ENCODE results near the gene LTBP1. TPM values are rescaled to one million over a fixed set of nuclear protein-coding genes. Genes with fewer than 3 reads are reported as not detected.

Gene LTBP1
- total and polyA plus RNA-seq, 10 of the 15 experiments (the other 5 are each of a cell fraction or from before 2014, with no cell fraction given), result 0.01 to 0.28 (median 0.12) TPM; not detected in 2

- TF ChIP-seq TAF1 (IDR thresholded peaks at IDR 0.05; ENCODE audit: borderline replicate concordance, low read depth, low read length), result no peak
- TF ChIP-seq, protein P1, sequence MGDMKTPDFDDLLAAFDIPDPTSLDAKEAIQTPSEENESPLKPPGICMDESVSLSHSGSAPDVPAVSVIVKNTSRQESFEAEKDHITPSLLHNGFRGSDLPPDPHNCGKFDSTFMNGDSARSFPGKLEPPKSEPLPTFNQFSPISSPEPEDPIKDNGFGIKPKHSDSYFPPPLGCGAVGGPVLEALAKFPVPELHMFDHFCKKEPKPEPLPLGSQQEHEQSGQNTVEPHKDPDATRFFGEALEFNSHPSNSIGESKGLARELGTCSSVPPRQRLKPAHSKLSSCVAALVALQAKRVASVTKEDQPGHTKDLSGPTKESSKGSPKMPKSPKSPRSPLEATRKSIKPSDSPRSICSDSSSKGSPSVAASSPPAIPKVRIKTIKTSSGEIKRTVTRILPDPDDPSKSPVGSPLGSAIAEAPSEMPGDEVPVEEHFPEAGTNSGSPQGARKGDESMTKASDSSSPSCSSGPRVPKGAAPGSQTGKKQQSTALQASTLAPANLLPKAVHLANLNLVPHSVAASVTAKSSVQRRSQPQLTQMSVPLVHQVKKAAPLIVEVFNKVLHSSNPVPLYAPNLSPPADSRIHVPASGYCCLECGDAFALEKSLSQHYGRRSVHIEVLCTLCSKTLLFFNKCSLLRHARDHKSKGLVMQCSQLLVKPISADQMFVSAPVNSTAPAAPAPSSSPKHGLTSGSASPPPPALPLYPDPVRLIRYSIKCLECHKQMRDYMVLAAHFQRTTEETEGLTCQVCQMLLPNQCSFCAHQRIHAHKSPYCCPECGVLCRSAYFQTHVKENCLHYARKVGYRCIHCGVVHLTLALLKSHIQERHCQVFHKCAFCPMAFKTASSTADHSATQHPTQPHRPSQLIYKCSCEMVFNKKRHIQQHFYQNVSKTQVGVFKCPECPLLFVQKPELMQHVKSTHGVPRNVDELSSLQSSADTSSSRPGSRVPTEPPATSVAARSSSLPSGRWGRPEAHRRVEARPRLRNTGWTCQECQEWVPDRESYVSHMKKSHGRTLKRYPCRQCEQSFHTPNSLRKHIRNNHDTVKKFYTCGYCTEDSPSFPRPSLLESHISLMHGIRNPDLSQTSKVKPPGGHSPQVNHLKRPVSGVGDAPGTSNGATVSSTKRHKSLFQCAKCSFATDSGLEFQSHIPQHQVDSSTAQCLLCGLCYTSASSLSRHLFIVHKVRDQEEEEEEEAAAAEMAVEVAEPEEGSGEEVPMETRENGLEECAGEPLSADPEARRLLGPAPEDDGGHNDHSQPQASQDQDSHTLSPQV (IDR thresholded peaks at IDR 0.05), result no peak
Observed at GRCh38 chr2:33022989-33023727, 76.4 kb downstream of the LTBP1 start (continued).

- BruUV-seq (replicated peaks), result no TSS peak
- ChIA-PET SMC1A (ENCODE audit: uncharacterized antibody, unreplicated experiment) (interaction anchor here (1.0 kb wide), 1 partner anchor 9 kb away, joined by 3 read pairs; no protein-coding TSS in a partner anchor), POLR2A (no interaction called here), CTCF (no interaction called here), RAD21 (ENCODE audit: unreplicated experiment) (no interaction called here)
- Histone ChIP-seq H3K79me2 (ENCODE audit: control insufficient read depth, insufficient read depth, low read length) (no peaks in the 10 kb centered on the region), H3K36me3 (ENCODE audit: control insufficient read depth in 2 of 2, insufficient read depth in 2 of 2, low read length in 1 of 2) (no peaks in the 10 kb centered on the region), H3K4me3 (no peak overlapping the region), H4K20me1 (ENCODE audit: control insufficient read depth, insufficient read depth) (no peaks in the 10 kb centered on the region), H3K27ac (ENCODE audit: control insufficient read depth, insufficient read depth) (no peak overlapping the region), H3K27me3 (replicated peaks in 1 of 2; ENCODE audit: control insufficient read depth in 2 of 2, insufficient read depth in 2 of 2, low read length in 1 of 2) (peaks cover 0 to 4% of the 10 kb centered on the region in 2 experiments; a peak in 2 of 4 replicates), H3K9ac (ENCODE audit: control insufficient read depth, insufficient read depth, low read length) (no peak overlapping the region), H3K4me2 (ENCODE audit: control insufficient read depth, insufficient read depth) (no peak overlapping the region), H2AFZ (ENCODE audit: control insufficient read depth, low read depth, low read length) (no peak overlapping the region), H3K4me1 (ENCODE audit: control insufficient read depth, insufficient read depth, low read length) (no peaks in the 10 kb centered on the region), H3K9me3 (replicated peaks; ENCODE audit: control insufficient read depth, insufficient read depth, low read length) (no peaks in the 10 kb centered on the region)
- FAIRE-seq (no peak), DNase-seq (ENCODE audit: low read depth, low spot score) (no peak), ATAC-seq (no peak)
- intact Hi-C loops (cut with micrococcal nuclease; ENCODE audit: unreplicated experiment), result no loop called here
- in situ Hi-C loops (cut with MboI), result no loop called here
- WGBS (ENCODE audit: insufficient coverage, insufficient replicate concordance, low lambda C conversion rate, missing lambda C conversion rate), result 19% methylated on average over 2 of the region's 2 CpGs
- TF ChIP-seq, protein P1 (IDR thresholded peaks at IDR 0.05), result no peak
- no peak for TF ChIP-seq MEF2B (IDR thresholded peaks at IDR 0.05; ENCODE audit: partially characterized antibody, poor library complexity, severe bottlenecking)
- TF ChIP-seq ZBTB33 (IDR thresholded peaks at IDR 0.05), result no peak
- no peak for TF ChIP-seq JUNB (IDR thresholded peaks at IDR 0.05)
- no peak for TF ChIP-seq SUZ12 (IDR thresholded peaks at IDR 0.05; ENCODE audit: unreplicated experiment)
Observed at GRCh38 chr2:33023728-33024500, 77.2 kb downstream of the LTBP1 start.

Measured in GM12878 (cell line).